Measurements from ENCODE around the gene KLHL1.

DNA sequence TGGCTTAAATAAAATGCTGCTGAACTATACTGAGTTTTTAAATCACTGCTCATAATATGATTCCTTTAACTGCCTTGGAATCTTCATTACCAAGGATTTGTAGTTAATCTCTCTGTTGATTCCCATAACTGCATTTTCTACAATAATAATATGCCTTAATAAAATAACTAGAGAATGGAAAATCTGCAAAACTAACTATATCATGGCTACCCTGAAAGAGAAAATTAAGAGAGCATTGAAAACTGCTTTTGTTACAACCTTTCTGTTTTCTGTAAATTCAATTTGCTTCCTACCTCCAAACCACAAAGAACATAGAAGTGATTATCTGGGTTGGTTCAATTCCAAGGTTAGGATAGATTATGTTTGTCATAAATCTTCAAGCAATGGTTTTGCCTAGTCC, 203.5 kb downstream of the KLHL1 start:
- TF ChIP-seq, protein P1, sequence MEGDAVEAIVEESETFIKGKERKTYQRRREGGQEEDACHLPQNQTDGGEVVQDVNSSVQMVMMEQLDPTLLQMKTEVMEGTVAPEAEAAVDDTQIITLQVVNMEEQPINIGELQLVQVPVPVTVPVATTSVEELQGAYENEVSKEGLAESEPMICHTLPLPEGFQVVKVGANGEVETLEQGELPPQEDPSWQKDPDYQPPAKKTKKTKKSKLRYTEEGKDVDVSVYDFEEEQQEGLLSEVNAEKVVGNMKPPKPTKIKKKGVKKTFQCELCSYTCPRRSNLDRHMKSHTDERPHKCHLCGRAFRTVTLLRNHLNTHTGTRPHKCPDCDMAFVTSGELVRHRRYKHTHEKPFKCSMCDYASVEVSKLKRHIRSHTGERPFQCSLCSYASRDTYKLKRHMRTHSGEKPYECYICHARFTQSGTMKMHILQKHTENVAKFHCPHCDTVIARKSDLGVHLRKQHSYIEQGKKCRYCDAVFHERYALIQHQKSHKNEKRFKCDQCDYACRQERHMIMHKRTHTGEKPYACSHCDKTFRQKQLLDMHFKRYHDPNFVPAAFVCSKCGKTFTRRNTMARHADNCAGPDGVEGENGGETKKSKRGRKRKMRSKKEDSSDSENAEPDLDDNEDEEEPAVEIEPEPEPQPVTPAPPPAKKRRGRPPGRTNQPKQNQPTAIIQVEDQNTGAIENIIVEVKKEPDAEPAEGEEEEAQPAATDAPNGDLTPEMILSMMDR (IDR thresholded peaks at IDR 0.05): no peak
- no peak for TF ChIP-seq POLR2A (IDR thresholded peaks at IDR 0.05)
- no peak for TF ChIP-seq EP300 (IDR thresholded peaks at IDR 0.05)
